GM19351 (cell line): ENCODE data around the gene EGR4.

Experiments used
- ATAC-seq: cut with Tn5 transposase; IDR thresholded peaks from one replicate; pipeline ENCODE4 v1.9.1; 2021; ENCODE audit warnings: mild to moderate bottlenecking, moderate library complexity; ENCODE audit not compliant: unreplicated experiment

Gene EGR4

DNA sequence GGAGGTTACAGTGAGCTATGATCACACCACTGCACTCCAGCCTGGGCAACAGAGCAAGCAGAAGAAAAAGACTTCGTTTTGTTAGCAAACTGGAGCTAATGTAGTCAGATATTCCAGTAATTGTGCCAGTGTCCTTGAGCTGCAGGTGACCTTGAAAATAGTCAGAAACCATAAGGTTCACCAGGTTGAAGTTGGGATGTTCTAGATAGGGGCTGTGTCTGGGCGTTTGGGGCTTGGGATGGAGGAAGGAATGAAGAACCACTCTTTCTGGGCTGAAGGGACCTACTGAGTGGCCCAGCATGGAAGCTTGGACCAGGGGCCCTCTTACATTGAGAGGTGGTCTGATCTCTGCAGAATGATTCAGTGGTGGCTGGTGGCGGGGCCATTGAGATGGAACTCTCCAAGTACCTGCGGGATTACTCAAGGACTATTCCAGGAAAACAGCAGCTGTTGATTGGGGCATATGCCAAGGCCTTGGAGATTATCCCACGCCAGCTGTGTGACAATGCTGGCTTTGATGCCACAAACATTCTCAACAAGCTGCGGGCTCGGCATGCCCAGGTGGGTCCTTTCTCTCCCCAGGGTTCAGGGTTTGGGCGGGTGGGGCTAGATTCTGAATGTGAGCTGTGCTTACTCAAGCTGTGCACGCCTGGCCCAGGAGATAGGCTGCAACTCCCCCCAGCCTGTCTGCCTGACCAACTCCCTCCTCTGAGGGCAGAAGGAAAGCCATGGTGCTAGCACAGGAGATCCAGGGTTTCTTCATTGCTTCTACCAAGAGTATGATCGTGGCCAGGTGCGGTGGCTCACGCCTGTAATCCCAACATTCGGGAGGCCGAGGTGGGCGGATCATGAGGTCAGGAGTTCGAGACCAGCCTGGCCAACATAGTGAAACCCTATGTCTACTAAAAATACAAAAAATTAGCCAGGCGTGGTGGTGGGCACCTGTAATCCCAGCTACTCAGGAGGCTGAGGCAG lies 42.2 kb downstream of the EGR4 start:
- no peak for ATAC-seq

DNA sequence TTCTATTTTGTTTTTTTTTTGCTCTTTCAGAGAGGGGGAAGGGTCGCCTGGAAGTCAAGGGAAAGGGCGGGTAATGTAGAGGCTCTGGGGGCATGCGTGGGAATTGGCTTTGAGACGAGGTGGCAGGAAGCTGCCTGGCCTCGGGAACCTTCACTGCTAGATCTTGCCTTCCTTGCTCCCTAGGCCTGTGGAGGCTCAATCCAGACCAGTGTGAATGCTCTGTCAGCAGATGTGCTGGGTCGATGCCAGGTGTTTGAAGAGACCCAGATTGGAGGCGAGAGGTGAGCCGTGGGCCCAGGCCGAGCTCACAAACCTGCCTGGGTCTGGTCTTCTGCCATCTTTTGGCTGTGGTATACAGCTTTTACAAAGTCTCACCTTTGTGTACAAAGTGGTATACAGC lies 43.7 kb downstream of the EGR4 start:
- ATAC-seq, result no peak

DNA sequence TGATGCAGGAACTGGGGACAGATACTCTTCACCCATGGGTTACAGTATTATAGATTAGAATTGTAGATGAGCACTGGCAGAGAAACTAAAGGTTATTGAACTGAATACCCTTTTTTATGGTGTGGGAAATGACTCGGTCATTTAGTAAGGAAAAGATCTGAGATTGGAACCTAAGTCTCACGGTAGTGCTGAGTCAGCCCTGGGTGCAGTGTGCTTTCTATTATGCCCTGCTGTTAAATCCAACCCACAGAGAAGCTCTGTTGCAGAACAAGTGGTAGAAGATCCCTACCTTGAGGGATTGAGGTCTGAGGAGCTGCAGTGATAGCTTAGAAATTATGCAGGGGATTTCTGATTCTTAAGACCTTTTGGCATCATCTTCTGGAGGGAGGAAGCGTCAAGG lies 46.5 kb downstream of the EGR4 start:
- no peak for ATAC-seq

DNA sequence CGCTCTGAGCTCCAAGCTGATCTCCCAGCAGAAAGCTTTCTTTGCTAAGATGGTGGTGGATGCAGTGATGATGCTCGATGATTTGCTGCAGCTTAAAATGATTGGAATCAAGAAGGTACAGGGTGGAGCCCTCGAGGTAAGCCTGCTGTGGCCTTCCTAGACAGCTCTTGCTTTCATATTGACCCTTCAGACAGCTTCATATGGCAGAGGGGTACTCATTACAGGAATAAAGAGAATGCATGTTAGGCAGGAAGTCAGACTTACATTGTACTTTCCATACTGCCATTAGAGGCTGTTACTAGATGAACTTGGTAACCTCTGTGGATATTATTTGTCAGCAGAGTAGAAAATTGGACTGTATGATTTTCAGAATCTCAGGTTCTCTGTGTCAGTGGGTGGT lies 48.8 kb downstream of the EGR4 start:
- no peak for ATAC-seq

DNA sequence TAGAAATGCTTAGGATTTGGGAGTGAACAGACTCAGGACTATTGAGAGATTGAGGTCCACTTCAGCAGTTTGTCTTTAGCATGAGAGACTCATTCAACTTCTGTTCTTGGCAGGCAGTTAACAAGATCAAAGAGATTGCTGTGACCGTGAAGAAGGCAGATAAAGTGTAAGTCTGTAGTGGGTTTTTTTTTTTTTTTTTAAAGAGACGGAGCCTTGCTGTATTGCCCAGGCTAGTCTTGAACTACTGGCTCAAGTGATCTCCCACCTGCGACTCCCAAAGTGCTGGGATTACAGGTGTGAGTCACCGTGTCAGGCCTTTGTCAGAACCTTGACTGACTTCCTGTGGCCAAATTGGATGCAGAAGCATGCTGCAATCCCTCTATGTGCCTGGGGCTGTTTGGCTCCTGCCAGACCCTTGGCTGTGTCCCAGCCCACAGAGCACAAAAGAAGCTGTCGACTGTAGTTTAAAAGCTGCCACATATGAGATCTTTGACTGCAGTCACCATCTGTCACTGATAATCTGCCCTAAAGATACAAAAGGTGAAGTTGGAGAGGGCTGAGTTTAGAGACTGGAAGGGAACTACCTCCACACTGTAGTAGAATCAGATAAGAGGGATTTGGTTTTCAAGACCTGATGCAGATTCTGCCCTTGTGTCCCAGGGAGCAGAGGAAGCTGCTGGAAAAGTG lies 49.3 kb downstream of the EGR4 start:
- no peak for ATAC-seq
